GM12865 (cell line): ENCODE data around the gene L3MBTL1.

Experiments used
- DNase-seq: peaks from one replicate; pipeline ENCODE4 v3.0.0; 2010; ENCODE audit warnings: low read depth
- H3K4me3 ChIP-seq: 2 replicates; pipeline ENCODE4 v1.5.1; 2011; ENCODE audit warnings: mild to moderate bottlenecking, low read depth, low read length, control low read depth
- CTCF ChIP-seq: IDR thresholded peaks from 2 replicates; pipeline ENCODE4 v1.5.1; 2011; ENCODE audit warnings: low read length, control low read depth, low read depth, inconsistent platforms; ENCODE audit not compliant: insufficient read depth; ENCODE audit errors: missing control alignments

The L3MBTL1 gene

GRCh38 chr20:43564455-43564854, 57.0 kb downstream of the L3MBTL1 start:
- DNase-seq, result no peak
- TF ChIP-seq CTCF, result no peak
- H3K4me3 ChIP-seq, result no peak overlapping the region

- no peak for TF ChIP-seq CTCF
- H3K4me3 ChIP-seq, result no peak overlapping the region
- no peak for DNase-seq
Observed at GRCh38 chr20:43564993-43565757, 57.7 kb downstream of the L3MBTL1 start.

DNA sequence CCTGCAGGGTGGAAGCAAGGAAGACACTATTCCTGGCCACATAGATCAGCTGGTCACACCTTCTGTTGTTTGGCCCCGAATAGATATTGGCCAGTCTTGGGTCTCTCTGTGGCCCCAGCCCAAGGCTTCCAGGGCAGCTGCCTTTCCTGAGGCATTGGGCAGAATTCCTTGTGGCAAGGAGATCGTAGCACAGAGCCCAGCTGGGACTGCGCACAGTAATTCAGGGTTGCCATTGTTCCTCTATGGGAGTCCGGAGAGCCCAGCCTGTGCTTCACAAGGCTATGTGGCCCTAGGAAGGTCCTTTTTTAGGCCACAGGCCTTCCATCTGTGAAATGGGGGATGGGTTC, 58.2 kb downstream of the L3MBTL1 start:
- DNase-seq, result no peak
- no peak overlapping the region for H3K4me3 ChIP-seq
- TF ChIP-seq CTCF, result no peak

DNA sequence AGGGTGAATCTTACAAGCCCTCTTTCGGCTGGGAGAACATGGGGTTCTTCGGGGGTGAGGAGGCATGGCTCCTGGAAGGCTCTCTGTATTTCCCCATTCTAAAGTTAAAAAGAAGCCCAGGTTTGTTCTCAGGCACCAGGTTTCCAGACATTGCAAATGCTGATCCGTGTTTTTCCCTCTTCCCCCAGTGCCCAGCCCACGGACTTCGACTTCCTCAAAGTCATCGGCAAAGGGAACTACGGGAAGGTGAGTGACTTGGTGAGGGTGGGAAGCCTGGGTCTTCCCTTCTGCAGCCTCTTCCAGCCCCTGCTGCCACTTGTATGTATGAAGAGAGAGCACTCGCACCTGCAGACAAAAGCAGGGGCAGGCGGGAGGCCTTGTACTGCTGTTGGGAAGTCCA, 60.0 kb downstream of the L3MBTL1 start:
- no peak for DNase-seq
- no peak overlapping the region for H3K4me3 ChIP-seq
- no peak for TF ChIP-seq CTCF

DNA sequence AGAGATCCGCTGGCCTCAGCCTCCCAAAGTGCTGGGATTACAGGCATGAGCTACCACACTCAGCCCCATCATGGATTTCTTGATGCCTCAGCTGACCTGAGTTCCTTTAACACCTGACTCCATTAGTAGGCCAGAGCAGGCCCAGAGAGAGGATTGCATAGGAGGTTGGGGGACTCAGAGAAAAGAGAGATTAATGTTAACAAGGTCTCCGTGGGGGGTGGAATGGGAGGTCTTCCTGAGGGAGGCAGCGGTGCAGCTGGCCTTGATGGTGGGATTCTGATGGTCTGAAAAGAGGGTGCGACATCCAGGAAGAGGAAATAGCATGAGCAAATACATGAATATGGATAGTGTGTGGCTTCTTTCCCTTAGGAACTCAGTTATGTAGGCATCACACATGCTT, 61.2 kb downstream of the L3MBTL1 start:
- H3K4me3 ChIP-seq, result no peak overlapping the region
- TF ChIP-seq CTCF, result no peak
- no peak for DNase-seq

- TF ChIP-seq CTCF, result no peak
- no peak for DNase-seq
- no peak overlapping the region for H3K4me3 ChIP-seq
Observed at GRCh38 chr20:43569282-43569681, 61.8 kb downstream of the L3MBTL1 start.

- no peak overlapping the region for H3K4me3 ChIP-seq
- TF ChIP-seq CTCF, result no peak
- DNase-seq, result no peak
Observed at GRCh38 chr20:43570496-43570895, 63.0 kb downstream of the L3MBTL1 start.
